ENCODE results near the gene TRPV2. TPM values are rescaled to one million over a fixed set of nuclear protein-coding genes. Genes with fewer than 3 reads are reported as not detected.

The TRPV2 gene
- total RNA-seq, 1 experiment from 2014 or later = 0.87 TPM

DNA sequence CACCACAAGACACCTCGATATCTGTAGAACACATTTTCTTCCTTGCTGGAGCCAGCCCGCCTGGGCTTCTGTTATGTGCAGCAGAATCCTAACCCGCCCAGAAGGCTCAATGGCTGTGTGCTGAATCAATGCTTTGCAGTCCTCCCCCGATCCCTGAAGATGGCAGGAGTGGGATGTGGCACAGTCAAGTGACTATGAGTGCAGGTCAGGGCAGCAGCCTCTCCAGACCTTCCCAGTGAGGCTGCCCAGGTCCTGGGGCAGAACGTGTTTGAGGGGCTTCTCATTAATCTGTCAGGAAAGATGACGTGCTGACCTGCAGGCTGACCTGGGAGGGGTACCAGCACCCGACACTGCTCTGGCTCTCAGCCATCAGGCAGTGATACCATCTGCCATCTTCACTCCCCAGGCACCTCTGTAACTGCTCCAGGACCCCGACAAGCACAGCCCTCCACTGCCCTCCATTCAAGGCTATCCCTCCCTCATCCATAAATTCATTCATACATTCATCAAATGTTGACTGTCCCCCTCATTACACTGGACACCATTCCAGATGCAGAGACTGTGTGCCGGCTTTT is 41.5 kb downstream of the TRPV2 start:
- intact Hi-C loops (cut with micrococcal nuclease; ENCODE audit: unreplicated experiment) = no loop called here
- CTCF ChIA-PET = no interaction called here
- Mint-ChIP-seq H3K27ac (ENCODE audit: unreplicated experiment) (peak overlapping the region; percentile 18), H3K4me1 (ENCODE audit: low read depth, unreplicated experiment) (peaks cover 8% of the 10 kb centered on the region), H3K27me3 (ENCODE audit: unreplicated experiment) (no peaks in the 10 kb centered on the region), H3K36me3 (ENCODE audit: insufficient read depth, unreplicated experiment) (peaks cover 21% of the 10 kb centered on the region), H3K4me3 (ENCODE audit: low read depth, unreplicated experiment) (no peak overlapping the region), H3K9me3 (ENCODE audit: low read depth, unreplicated experiment) (no peaks in the 10 kb centered on the region)
- no peak for DNase-seq
- BruUV-seq (replicated peaks) = no TSS peak
- no peak for TF ChIP-seq CTCF (IDR thresholded peaks at IDR 0.05; ENCODE audit: unreplicated experiment)

- intact Hi-C loops (cut with micrococcal nuclease; ENCODE audit: unreplicated experiment) = no loop called here
Measured at GRCh38 chr17:16459271-16459670, 43.9 kb downstream of the TRPV2 start.

GRCh38 chr17:16459855-16460550 is 44.6 kb downstream of the TRPV2 start:
- Mint-ChIP-seq H3K9me3 (ENCODE audit: low read depth, unreplicated experiment) (no peaks in the 10 kb centered on the region), H3K4me1 (ENCODE audit: low read depth, unreplicated experiment) (no peaks in the 10 kb centered on the region), H3K27ac (ENCODE audit: unreplicated experiment) (no peak overlapping the region), H3K4me3 (ENCODE audit: low read depth, unreplicated experiment) (no peak overlapping the region), H3K27me3 (ENCODE audit: unreplicated experiment) (no peaks in the 10 kb centered on the region), H3K36me3 (ENCODE audit: insufficient read depth, unreplicated experiment) (peaks cover 21% of the 10 kb centered on the region)
- intact Hi-C loops (cut with micrococcal nuclease; ENCODE audit: unreplicated experiment) = no loop called here
- CTCF ChIA-PET = no interaction called here
- no peak for DNase-seq
- no TSS peak for BruUV-seq (replicated peaks)
- no peak for TF ChIP-seq CTCF (IDR thresholded peaks at IDR 0.05; ENCODE audit: unreplicated experiment)

More at GRCh38 chr17:16459271-16459670, 43.9 kb downstream of the TRPV2 start:
- no TSS peak for BruUV-seq (replicated peaks)
- no peak overlapping the region for H3K27ac Mint-ChIP-seq (ENCODE audit: unreplicated experiment)
- CTCF ChIA-PET = interaction anchor here (0.6 kb wide), 1 partner anchor 377 kb away, joined by 6 read pairs; no protein-coding TSS in a partner anchor
- H3K4me1 Mint-ChIP-seq (ENCODE audit: low read depth, unreplicated experiment) = no peaks in the 10 kb centered on the region
- H3K36me3 Mint-ChIP-seq (ENCODE audit: insufficient read depth, unreplicated experiment) = peaks cover 21% of the 10 kb centered on the region
- no peak for DNase-seq
- no peaks in the 10 kb centered on the region for H3K9me3 Mint-ChIP-seq (ENCODE audit: low read depth, unreplicated experiment)
- H3K27me3 Mint-ChIP-seq (ENCODE audit: unreplicated experiment) = no peaks in the 10 kb centered on the region
- no peak overlapping the region for H3K4me3 Mint-ChIP-seq (ENCODE audit: low read depth, unreplicated experiment)
- TF ChIP-seq CTCF (IDR thresholded peaks at IDR 0.05; ENCODE audit: unreplicated experiment) = no peak

DNA sequence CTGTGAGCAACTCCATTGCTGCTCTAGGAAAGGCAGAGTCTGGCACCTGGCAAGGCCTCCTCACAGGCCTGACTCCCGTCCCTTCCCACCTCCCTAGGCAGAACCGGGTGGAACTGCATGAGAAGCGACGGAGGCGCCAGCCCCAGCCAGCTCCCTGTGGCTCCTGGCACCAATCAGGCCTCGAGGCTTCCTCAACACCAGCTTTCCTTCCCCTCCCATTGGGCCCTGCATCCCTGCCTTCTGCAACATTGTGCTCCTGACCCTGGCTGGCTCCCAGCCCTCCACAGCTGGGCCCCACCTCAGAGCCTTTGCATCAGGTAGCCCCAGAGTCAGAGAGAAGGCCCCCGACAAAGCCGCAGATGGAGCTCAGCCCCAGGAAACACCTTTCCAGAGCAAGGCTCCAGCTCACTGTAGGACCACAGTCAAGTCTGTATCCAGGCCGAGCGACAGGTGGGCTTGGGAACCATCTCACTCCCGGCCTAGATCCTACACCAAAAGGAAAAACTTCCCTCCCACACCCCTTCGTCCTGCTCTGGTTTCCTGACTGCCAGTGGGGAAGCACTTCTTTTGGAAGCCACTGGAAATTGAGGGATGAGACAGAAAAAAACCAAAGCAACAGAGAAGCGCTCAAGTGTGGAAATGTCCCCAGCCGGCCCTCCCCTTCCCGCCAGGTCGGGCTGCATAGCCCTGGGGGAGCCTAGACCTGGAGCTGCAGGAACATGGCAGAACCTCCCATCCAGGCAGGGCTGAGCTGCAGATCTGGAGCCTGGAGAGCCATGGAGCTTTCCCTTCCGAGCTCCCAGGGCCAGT is 45.6 kb downstream of the TRPV2 start:
- no peak for TF ChIP-seq CTCF (IDR thresholded peaks at IDR 0.05; ENCODE audit: unreplicated experiment)
- CTCF ChIA-PET = no interaction called here
- intact Hi-C loops (cut with micrococcal nuclease; ENCODE audit: unreplicated experiment) = no loop called here
- Mint-ChIP-seq H3K27me3 (ENCODE audit: unreplicated experiment) (no peaks in the 10 kb centered on the region), H3K4me1 (ENCODE audit: low read depth, unreplicated experiment) (no peaks in the 10 kb centered on the region), H3K27ac (ENCODE audit: unreplicated experiment) (no peak overlapping the region), H3K36me3 (ENCODE audit: insufficient read depth, unreplicated experiment) (peaks cover 15% of the 10 kb centered on the region), H3K9me3 (ENCODE audit: low read depth, unreplicated experiment) (no peaks in the 10 kb centered on the region), H3K4me3 (ENCODE audit: low read depth, unreplicated experiment) (no peak overlapping the region)
- BruUV-seq (replicated peaks) = no TSS peak
- no peak for DNase-seq

Measured in Calu3 (cell line).